Stimulated activated CD8-positive, alpha-beta memory T cell treated with anti-CD3 and anti-CD28 coated beads, Interleukin-4, amount 100 ng/mL, for 4 hours (primary cell): ENCODE measurements around the gene EML6.

Source experiments
- DNase-seq, 2 donors: peaks; one replicate each; pipeline ENCODE4 v3.0.0-alpha.2; 2020; ENCODE audit warnings: low read depth in 2 of 2, low spot score in 1 of 2

Gene EML6

DNA sequence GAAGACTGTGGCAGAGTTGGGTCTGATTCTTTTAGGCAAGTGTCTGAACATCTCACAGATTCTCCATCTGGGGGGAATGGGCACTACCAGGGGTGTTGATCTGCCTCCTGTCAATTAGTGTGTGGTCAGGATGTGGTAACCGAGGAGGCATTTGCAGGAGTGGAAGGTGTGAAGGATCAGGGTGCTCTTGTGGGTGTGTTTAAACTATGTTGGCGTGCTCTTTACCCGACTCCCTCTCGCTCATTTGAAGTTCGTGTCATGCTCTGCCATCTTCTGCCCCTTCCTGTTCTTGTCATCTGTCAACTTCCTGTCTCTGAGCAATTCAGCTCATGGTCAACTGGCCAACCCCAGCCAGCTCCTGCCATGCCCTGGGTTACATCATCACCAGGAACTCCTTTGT lies 218.9 kb downstream of the EML6 start:
- peak in 1 of 2 donors; percentile 14 for DNase-seq

DNA sequence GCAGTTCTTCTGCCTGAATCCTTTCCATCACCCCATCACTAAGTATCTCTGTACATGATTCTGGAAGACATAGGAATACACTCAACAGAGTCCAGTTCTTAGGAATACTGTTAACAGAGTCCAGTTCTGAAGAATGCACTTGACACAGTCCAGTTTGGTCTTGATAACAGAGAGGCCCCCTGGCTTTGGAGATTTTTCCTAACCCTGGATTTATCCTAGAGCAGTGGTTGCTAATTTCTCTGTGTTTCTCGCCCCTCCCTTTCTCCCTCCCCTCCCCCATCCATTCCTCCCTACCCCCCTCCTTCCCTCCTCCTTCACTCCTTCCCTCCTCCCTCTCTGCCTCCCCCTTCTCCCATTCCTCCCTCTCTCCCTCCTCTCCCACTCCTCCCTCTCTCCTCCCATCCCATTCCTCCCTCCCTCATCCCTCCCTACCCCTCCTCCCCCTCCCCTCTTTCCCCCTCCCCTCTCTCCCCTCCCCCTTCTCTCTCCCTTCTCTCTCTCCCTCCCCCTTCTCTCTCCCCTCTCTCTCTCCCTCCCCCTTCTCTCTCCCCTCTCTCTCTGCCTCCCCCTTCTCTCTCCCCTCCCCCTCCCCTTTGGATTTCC lies 221.4 kb downstream of the EML6 start:
- no peak for DNase-seq

DNA sequence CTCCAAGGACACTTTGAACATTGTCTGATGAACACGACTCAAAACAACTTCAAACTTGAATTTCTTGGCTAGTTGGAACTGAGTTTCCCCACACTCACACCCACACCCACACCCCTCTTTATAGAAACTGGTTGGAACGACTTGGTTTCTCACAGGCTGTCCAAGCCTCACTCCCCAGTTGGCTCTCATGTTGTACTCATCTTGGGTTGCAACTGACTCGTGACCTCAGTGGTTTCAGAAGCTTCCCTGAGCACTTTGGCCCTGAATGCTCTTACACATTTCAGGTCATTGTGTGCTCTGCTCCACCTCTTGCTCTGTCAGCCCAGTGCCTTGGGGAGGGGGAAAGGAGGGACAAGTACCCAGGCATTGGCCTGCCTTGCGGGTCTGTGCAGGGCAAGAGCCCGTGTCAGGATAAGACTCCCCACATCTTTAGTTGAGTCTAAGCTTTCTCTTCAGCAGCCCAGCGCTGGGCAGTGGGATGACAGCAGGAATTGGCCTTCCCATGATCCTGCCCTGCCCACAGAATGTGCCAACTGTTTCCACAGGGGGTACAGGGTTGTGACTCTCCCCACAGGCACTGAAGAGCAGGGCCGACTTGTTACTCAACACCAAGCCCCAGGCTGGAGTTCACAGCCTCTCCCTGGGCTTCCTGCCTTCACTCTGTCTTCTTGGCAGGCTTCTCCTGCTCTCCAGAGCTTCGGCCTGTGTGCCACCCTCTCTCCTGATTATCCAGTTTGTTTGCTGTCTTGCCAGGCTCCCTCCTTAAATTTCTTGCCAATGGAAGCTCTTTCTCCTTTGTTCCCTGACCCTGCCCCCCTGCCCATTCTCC lies 222.1 kb downstream of the EML6 start:
- DNase-seq = no peak

DNA sequence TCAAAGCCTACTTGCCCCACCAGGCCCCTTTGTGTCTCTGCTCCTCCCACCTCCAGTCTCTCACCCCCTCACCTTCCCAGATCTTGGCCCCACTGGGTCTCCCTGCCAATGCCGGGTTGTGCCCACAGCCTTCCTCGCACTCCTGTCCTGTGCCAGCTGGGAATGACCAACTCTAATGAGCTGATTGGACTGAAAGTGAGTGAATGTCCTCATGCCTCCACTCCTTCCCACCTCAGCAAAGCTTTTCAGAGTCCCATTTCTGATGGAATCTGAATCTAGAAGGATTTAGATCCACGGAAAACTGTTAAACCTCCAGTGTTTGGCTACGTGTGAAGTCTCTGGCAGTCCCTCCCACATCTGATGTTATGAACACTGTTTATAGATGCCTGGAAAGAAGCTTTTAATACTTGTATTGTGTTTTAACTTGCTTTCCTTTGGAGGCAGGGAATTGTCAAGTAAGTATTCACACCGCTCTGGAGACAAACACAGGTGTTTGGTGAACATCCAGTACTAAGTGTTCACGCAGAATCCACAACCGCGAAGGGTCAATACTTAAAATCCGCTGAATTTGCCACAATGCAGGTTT lies 222.9 kb downstream of the EML6 start:
- DNase-seq = no peak

DNA sequence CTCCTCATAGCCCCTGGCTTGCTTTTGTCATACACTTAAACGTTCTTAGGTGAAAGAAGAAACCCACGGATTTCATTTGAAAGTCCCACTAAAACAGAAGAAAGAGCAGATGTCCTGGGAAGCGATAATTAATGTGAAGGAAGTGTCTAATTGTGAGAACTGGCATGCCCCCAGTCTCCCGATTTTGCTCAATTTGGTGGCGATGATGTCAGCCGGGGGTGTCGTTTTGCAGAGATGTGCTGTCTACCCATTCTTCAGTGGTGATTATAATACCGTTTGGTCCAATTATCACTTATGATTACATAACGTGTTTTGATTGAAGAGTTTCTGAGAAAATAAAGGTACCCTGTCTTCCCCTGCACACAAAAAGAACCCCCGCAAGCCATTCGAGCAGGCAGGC lies 223.7 kb downstream of the EML6 start:
- DNase-seq = no peak

DNA sequence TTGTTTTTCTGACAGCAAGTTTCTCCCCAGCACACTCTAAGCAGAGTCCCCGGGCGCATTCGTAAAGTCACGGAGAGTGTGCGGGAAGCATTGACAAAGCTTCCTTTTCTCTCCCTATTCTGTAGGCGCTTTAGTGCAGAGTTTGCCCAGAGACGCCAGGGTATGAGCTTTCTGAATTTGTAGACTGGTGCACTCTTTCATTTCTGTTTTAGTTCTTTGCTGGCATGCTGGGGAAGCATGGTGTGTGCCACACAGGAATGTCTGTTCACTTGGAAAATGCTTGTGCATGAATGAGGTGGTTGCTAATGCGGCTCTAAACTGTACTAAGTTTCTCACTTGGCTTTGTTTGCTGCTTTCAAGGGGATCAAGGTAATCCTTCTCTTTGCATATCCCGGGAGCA lies 224.2 kb downstream of the EML6 start:
- DNase-seq = no peak

DNA sequence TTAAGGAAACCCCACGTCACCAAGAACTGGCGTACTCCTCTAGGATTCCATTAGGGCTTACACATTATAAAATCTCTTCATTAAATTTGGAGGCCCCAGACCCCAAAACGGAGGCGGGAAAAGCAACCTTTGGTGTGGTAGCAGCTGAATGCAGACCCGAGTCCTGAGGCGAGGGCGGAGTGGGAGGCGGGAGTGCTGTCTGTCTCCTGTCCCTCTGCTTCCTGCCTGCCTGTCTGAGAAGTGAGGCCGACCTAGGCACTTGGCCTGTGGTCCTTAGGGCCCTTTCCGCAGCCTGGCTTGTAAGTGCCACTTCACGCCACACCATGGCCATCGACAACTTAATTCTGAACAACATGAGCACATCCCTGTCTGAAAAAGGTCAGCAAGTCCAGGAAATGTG lies 224.7 kb downstream of the EML6 start:
- no peak for DNase-seq

DNA sequence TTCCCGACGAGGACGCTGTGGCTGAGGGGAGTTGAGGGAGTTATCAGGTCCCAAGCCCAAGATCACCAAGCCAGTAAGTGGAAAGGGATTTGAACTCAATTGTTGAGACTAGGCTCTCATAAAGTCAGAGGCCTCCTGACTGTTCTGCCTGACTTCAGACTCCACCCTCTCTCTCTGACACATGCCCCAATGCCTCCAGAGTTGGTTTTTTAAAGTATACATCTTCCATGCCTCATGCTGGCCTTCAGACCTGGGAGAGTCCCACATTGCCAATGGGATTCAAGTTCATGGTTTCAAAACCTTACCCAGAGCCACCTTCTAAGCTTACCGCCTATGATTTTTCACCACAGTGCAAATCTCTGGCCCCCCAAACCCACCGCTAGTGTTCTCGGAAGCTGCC lies 226.0 kb downstream of the EML6 start:
- no peak for DNase-seq

DNA sequence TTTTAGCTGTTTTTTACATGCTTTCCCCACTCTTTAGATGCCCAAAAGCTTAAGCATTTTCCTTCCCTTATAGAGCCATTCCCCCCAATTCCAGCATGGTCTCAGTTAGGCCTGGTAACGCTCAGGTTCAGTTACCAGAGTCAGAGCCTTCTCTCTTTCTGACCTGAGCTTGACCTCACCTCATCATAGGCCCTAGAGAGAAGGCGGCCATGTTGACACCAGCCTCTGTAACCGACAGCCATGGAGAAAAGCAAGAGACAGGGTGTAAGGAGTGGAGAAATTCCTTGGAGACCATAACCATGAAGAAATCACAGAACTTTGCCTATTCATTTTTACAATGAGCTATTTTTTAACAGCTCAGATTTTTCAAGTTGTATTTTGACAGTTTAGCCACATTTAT lies 227.3 kb downstream of the EML6 start:
- DNase-seq = no peak

DNA sequence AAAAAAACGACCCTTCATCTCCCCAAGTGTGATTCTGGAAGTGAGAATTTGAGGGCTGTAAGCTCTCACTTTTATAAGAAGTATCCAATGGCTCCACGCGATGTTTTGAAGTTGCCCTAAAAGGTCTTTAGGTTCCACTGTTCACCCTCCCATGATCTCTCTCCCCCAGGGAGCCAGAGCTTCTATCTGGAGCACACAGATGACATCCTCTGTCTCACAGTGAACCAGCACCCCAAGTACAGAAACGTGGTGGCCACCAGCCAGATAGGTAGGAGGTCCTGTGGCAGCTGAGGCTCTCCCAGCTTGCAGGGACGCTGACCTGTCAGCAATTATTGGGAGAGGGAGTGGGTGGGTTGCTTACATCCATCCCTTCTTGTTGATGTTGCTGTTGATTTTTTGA lies 229.0 kb downstream of the EML6 start:
- DNase-seq = no peak

DNA sequence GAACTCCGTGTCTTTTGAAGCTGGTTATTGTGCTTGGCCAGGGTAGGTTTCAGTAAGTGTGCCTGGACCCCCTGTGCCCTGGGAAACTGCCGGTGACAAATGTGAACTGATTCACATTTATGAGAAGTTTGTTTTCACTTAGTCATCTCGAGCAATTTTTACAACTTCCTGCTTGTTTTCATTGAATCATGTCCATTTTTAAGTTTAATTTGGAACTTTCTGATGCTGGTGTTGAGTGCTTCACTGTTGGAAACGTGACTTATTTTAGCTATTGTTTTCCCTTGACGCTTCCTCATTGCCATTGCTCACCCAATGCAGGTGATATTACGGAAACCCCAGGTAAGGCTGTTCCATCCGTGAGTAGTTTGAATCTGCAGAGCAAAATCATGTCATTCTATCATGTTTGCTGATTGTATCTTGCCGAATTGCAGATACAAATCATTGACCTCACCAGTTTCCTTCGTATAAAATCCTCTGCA lies 229.6 kb downstream of the EML6 start:
- no peak for DNase-seq

DNA sequence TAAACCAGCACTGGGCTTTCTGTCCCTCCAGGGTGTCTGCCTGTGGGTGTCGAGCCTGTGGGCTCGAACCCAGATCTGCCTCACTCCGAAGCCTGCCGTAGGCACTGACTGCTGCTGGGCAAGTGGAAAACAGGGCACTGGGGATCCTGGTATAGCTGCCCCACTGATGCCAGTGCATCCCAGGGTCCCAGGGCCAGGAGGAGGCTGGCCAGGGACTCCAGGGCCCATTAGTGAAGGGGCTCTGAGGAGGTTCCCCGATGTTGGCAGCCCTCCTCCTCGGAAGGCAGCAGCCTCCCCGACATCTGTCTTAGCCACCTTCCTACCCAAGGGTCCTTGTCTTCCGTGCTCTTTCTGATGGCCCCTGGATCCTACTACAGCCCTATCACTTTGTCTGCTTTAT lies 230.7 kb downstream of the EML6 start:
- DNase-seq = no peak

DNA sequence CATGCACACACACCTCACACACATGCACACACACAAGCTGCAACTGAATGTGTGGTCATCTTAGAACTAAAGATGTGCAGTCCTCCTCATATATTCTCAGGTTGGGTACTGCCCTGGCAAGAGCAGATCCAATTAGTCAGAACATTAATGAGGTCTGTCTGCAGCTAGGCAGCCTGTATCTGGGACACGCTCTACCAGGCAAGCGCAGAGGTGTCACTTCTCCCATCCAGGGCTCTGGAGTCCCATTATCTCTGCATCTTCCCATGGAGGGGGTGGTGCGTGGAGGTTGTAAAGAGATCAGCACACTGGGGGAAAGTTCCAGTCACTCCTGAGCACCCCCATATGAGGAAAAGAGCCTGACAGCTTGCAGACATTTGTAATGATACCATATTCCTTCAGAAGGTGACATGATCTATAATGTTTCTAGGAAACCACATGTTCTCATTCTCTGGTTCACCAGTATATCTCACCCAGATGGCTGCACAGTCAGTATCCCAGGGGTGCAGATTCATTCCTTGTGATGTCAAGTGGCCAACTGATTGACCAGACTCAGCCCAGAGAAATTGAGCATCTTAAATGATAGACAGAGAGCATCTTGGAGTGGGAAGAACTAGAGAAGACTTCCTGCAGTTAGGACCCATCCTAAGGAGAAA lies 231.4 kb downstream of the EML6 start:
- no peak for DNase-seq

DNA sequence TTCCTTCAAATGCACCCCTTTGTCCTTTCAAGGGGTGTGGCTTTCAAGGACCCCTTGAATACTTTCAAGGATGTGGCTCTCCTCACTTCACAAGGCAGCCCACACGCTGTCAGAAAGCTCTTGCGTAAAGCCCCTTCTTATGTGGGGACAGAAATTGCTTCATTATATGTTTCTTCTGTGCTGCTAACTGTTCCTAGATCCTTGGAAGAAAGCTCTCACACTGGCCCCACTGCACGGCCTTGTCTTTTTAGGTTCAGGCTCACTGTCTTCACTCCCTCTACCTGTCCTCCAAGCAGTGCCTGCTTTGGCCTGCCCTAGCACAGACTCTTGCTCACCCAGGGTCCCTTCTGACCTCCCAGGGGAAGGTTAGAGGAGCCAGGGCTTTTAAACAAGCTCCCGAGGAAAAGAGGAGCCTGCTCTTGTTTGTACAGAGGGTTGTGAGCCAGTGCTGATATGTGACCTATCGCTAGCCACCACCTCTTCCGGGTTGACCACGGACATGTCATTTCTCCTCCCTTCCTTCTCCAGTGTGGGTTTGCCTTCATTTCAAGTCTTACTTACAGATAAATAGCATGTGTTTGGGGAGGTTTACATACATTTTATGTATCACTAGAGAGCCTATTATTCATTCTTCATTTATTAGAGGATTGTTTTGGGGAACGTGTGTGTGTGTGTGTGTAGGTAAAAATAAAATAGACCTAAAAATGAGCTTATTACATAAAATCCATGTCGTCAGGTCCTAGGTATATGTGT lies 232.1 kb downstream of the EML6 start:
- DNase-seq = no peak

DNA sequence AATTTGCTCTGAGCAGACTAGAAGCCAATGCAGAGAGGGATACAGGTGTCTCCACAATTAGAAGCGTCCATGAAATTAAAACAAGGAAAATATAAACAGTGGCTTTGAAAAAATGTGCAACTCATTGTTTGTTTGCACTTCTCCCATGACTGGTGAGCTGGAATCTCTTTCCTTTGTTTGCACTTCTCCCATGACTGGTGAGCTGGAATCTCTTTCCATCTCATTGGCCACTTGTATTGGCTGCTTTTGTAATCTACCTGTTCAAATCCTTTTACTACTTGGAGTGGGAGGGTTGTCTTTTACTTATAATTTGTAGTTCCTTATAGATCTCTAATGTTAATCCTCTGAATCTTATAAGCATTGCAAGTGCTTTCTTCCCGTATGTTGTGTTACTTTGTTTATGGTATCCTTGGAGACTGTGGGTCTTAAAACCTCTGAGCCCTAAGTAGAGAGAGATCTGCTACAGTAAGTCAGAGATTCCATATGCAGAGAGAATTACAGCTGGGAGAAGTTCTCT lies 232.7 kb downstream of the EML6 start:
- DNase-seq = no peak

DNA sequence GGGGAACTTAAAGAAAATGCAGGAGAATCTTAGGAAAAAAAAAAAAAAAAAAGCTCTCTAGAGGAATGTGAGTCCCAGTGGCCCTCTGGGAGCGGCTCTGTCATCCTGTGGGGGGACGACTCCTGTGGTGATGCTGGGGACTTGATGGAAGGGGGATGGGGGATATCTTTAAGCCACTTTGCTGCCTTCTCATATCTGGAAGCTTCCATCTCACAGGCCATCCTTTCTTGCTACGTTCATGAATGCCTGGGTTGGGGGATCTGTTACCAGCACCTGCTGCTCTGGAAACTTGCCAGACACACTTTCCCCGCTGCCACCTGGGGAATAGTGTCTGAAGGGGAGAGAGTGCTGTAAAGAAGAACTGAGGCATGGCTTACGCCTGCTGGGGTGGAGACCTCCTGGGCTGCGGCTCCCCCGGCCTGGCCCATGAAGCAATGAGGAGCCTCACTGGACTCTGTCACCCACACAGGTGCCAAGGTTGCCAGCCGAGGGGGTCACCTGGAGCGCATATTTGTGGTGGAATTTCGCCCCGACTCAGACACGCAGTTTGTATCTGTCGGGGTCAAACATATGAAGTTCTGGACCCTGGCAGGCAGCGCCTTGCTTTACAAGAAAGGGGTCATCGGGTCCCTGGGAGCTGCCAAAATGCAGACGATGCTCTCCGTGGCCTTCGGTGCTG lies 234.0 kb downstream of the EML6 start:
- DNase-seq = no peak

DNA sequence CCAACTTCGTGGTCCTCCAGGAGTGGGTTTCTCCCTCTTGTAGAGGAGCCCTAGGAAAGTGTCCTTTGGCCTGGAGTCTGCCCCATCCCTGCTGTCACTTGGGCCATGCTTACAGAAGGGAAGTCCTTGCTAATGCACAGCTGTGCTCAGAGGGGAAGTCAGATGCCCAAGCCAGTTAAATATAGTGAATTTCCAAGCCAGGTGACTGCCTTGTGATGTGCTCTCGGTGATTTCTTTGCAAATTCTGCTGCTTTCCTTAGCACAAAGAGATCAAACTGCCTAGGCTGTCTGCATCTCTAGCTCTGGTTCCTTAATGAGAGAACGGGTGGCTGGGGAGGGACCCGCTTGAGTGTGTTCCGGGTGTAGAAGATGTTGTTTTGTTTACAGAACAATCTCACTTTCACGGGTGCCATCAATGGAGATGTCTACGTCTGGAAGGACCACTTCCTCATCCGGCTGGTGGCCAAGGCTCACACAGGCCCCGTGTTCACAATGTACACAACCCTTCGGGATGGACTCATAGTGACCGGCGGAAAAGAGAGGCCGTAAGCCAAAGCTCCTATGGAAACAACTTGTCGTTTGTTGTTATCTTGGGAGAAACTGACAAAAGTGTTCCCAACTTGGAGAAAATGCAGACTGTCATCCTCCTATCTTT lies 235.4 kb downstream of the EML6 start:
- DNase-seq = no peak

DNA sequence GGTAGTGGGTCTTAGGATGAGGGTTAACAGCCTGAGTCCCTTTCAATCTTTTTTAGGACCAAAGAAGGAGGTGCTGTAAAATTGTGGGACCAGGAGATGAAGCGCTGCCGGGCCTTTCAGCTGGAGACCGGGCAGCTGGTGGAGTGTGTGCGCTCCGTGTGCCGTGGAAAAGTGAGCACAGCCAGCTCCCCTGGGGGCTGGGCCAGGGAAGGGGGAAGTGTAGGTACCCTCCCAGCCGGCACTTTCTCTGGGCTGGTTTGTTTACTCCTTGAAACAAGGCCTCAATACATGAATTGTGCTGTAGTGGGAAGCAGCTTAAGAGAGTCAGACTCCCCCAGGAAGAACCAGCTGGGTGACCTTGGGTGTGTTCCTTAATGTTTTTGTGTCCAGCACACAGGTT lies 236.7 kb downstream of the EML6 start:
- no peak for DNase-seq

DNA sequence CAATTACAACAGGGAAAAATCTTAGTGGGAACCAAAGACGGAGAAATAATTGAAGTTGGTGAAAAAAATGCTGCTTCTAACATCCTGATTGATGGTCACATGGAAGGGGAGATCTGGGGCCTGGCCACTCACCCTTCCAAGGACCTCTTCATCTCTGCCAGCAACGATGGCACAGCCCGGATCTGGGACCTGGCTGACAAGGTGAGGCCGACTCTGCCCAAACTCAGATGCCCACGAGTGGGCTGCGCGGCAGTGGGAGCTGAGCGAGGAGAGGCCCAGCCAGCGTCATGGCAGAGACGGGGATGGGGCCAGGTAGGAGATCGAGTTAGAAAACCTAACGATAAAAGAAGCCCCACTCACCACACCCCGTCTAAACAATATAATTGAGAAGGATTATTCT lies 239.0 kb downstream of the EML6 start:
- DNase-seq = no peak

DNA sequence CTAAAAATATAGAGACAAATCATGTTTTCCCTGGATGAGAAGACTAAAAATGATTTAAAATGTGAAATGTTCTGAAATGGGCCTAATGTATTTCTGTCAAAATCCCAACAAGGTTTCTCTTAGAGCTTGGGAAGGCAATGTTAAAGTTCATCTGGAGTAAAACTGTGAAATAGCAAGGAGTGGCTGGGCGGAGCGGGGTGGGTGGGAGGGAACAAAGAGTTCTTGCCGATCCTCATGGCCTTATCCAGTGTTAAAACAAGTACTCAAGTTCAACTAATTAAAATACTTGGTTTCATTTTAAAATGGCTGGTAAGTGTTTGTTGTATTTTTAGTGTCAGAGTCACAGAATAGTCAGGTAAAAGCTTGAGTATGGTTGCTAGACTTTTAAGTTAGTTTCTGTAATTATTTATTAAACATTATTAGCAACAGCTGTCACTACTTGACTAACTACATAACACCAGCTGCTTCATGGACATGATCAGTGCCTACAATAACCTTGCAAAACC lies 239.5 kb downstream of the EML6 start:
- DNase-seq = no peak
